CD4-positive, alpha-beta T cell treated with Interleukin-6 for 4 hours (primary cell): ENCODE data around the gene UBE2F.
"Not testable (repeated sequence)": the region's sequence is repeated elsewhere in the genome, so short reads cannot be mapped to it uniquely, and the experiment has no call there.

ENCODE experiments used
- DNase-seq: peaks from one replicate; pipeline ENCODE4 v3.0.0-alpha.2; 2020; ENCODE audit warnings: mixed read lengths

UBE2F gene

GRCh38 chr2:237980751-237981150 is 13.9 kb downstream of the UBE2F start:
- peak; percentile 21 for DNase-seq

- DNase-seq: not testable (repeated sequence)
Measured at GRCh38 chr2:237981621-237982020, 14.8 kb downstream of the UBE2F start.

GRCh38 chr2:237982039-237982725 is 15.4 kb downstream of the UBE2F start:
- DNase-seq: no peak

DNA sequence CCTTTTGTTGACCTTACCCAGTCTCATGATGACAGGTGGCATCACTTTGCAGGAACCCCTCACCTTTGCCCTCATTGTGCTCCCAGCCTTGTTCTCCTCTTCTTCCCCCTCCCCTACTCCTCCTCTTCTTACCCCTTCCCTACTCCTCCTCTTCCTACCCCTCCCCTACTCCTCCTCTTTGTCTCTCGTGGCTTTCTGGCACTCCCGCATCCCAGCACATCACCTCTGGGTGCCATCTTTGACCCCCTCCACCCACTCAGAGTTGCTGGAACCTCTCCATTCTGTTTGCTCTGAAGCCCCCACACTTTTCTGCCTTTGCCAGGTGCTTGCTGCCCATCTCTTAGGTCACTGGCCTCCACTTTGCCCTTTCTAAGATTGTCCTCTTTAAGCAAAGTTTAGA is 17.1 kb downstream of the UBE2F start:
- no peak for DNase-seq

- no peak for DNase-seq
Measured at GRCh38 chr2:237987268-237987667, 20.5 kb downstream of the UBE2F start.

GRCh38 chr2:237993701-237994100 is 26.9 kb downstream of the UBE2F start:
- no peak for DNase-seq

- no peak for DNase-seq
Measured at GRCh38 chr2:237995036-237995435, 28.2 kb downstream of the UBE2F start.

- no peak for DNase-seq
Measured at GRCh38 chr2:237996021-237996593, 29.3 kb downstream of the UBE2F start.

DNA sequence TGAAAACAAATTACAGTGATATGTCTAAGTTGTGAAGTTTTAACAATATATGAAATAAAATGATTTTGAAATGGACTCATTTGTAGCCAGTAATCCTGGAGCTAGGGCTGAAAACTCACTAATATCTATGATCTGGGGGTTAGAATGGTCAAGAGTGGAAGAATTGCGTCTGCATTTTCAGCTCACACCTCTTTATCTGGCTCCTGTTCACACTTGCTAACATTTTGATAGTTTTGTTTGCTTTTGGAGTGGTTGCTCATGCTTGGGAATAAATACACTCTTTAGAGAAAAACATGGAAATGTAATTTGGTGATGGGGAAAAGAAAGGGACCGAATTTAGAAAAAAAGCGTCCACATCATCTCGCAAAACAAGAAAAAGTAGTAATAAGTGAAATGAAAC is 30.7 kb downstream of the UBE2F start:
- DNase-seq: no peak

DNA sequence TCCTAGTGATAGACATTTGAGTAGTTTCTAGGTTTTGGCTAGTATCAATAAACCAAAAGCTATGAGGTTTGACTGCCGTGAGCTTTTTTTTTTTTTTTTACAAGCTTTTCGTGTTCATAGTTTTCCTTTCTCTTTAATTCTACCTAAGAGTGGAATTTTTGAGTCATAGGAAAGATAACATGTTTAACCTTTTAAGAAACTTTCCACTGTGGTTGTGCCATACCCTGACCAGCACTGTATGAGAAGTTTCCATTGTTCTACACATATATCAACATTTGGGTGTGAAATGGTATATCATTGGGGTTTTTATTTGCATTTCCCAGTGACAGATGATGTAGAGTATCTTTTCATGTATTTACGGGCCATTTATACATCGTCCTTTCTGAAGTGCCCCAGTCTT is 31.7 kb downstream of the UBE2F start:
- no peak for DNase-seq

- DNase-seq: no peak
Measured at GRCh38 chr2:238003234-238004031, 36.6 kb downstream of the UBE2F start.

GRCh38 chr2:238004077-238004830 is 37.4 kb downstream of the UBE2F start:
- no peak for DNase-seq

DNA sequence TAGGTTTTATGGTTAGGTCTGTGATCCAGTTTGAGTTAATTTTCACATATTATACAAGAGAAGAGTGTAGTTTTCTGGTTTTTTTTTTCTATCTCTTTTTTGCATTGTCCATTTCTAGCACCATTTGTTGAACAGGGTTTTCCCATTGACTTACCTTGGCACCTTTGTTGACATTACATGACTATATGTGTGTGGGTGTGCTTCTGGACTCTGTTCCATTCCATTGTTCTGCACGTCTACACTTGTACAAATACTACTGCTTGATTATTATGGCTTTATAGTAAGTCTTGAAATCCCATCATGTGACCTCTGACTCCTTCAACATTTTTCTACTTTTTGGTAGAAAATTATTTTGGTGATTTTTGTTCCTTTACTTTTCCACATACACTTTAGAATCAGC is 38.7 kb downstream of the UBE2F start:
- DNase-seq: no peak

DNA sequence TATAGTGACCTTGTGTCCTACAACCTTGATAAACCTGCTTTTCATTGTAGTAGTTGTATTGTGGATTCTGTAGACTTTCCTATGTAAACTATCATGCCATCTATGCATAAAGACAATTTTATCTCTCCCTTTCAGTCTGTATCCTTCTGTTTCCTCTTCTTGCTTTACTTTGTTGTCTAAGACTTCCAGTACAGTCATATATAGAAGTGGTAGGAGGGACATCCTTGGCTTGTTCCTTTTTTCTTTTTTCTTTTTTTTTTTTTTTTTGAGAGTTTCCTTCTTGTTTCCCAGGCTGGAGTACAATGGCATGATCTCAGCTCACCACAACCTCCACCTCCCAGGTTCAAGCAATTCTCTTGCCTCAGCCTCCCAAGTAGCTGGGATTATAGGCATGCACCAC is 39.7 kb downstream of the UBE2F start:
- DNase-seq: no peak

- DNase-seq: no peak
Measured at GRCh38 chr2:238007924-238008323, 41.1 kb downstream of the UBE2F start.

GRCh38 chr2:238009563-238009962 is 42.7 kb downstream of the UBE2F start:
- DNase-seq: no peak

GRCh38 chr2:238010572-238010971 is 43.8 kb downstream of the UBE2F start:
- no peak for DNase-seq

GRCh38 chr2:238013806-238014205 is 47.0 kb downstream of the UBE2F start:
- no peak for DNase-seq

DNA sequence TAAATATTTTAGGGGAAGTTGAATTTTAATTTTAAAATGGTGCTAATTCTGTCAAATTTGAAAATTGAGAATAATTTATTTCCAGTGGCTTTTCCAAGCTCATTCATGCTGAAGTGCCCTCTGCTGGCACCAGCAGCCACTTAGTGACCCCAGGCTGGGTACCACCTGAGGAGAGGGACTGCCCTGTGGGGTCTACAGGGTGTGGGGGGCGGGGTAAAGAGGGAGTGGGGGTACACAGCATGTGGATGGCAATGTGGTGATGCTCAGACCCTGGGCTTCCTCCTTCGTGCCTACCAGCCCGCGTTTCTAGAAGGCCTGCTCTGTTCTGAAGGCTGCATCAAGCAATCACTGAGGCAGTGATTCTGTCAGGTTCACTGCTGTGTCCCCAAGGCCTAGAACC is 48.9 kb downstream of the UBE2F start:
- peak; percentile 30 for DNase-seq

DNA sequence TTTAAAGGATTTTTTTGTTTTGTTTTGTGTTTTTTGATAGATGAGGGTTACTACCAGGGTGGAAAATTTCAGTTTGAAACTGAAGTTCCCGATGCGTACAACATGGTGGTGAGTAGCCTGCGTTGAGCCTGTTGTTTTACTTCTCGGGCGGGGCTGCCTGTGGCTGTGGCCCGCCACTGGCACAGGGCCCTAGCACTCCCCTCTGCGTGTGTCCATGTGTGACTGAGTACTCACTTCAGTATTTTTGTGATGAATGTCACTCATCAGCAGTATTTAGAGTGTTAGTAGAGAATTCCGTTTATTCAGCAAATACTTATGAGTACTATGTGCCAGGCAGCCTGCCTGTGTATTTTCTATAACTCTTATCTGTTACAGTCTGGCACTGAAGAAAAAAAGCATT is 49.7 kb downstream of the UBE2F start:
- no peak for DNase-seq

DNA sequence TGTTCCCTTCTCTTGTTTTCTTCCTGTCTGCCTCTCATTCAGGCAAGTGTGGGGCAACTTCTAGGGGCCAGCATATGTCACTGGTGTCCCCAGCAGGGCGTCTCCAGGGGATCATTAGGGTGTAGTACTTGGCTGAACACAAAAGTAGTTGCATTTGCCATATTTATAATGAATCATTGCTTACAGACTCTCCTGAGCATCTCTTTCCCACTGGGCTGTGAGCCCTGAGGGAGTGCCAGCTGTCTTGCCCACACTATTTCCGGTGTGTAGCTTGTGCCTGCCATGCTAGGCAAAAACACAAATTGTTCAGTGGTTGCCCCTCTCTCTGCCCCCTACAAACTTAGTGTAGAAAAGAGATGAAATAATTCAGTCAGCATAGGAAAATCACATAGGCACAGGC is 53.1 kb downstream of the UBE2F start:
- DNase-seq: no peak

- no peak for DNase-seq
Measured at GRCh38 chr2:238020816-238021215, 54.0 kb downstream of the UBE2F start.

- no peak for DNase-seq
Measured at GRCh38 chr2:238021327-238021726, 54.5 kb downstream of the UBE2F start.
